Embryonic facial prominence (tissue), 1 donor: Measurements from ENCODE around the gene KDM4B.
"Not testable (repeated sequence)": the region's sequence is repeated elsewhere in the genome, so short reads cannot be mapped to it uniquely, and the experiment has no call there.

Source experiments
- DNase-seq: peaks from one replicate; pipeline ENCODE4 v3.0.0-alpha.2; 2016; ENCODE audit errors: extremely low spot score

Gene KDM4B

GRCh38 chr19:5150902-5151741, 182.2 kb downstream of the KDM4B start:
- DNase-seq: no peak

- no peak for DNase-seq
Measured at GRCh38 chr19:5152013-5152763, 183.3 kb downstream of the KDM4B start.

GRCh38 chr19:5152767-5153532, 184.0 kb downstream of the KDM4B start:
- no peak for DNase-seq

GRCh38 chr19:5153601-5154128, 184.8 kb downstream of the KDM4B start:
- DNase-seq: no peak

- no peak for DNase-seq
Measured at GRCh38 chr19:5154129-5154798, 185.4 kb downstream of the KDM4B start.

- no peak for DNase-seq
Measured at GRCh38 chr19:5154799-5155426, 186.0 kb downstream of the KDM4B start.

- DNase-seq: no peak
Measured at GRCh38 chr19:5155586-5156210, 186.8 kb downstream of the KDM4B start.

GRCh38 chr19:5156231-5156986, 187.5 kb downstream of the KDM4B start:
- DNase-seq: no peak

- no peak for DNase-seq
Measured at GRCh38 chr19:5157186-5157585, 188.3 kb downstream of the KDM4B start.

GRCh38 chr19:5158549-5159134, 189.7 kb downstream of the KDM4B start:
- not testable (repeated sequence) for DNase-seq

- DNase-seq: not testable (repeated sequence)
Measured at GRCh38 chr19:5160158-5160795, 191.4 kb downstream of the KDM4B start.

GRCh38 chr19:5164845-5165696, 196.2 kb downstream of the KDM4B start:
- not testable (repeated sequence) for DNase-seq

- no peak for DNase-seq
Measured at GRCh38 chr19:5165697-5166019, 196.7 kb downstream of the KDM4B start.

- no peak for DNase-seq
Measured at GRCh38 chr19:5166262-5166661, 197.3 kb downstream of the KDM4B start.

- DNase-seq: no peak
Measured at GRCh38 chr19:5170329-5170745, 201.4 kb downstream of the KDM4B start.

GRCh38 chr19:5171711-5172110, 202.8 kb downstream of the KDM4B start:
- DNase-seq: no peak

GRCh38 chr19:5172859-5173630, 204.1 kb downstream of the KDM4B start:
- no peak for DNase-seq
